GM18909 (cell line): ENCODE measurements around the gene NCOR1.
A peak's percentile ranks its signal among the peaks of the same experiment; 100 is the strongest.
"Not testable (repeated sequence)": the region's sequence is repeated elsewhere in the genome, so short reads cannot be mapped to it uniquely, and the experiment has no call there.

Source experiments
- ATAC-seq: cut with Tn5 transposase; IDR thresholded peaks from one replicate; pipeline ENCODE4 v1.9.1; 2021; ENCODE audit warnings: mild to moderate bottlenecking; ENCODE audit not compliant: unreplicated experiment, poor library complexity

The NCOR1 gene

GRCh38 chr17:16215273-16215964, at the start of gene NCOR1:
NCOR1 (minus strand) TSS chr17:16215534; CDS start chr17:16194569, 20,965 bp downstream.
- peak; percentile 79 for ATAC-seq

GRCh38 chr17:16262201-16262600, 46.9 kb upstream of the NCOR1 start:
- ATAC-seq: no peak

GRCh38 chr17:16261049-16261448, 45.7 kb upstream of the NCOR1 start:
- no peak for ATAC-seq

- ATAC-seq: no peak
Observed at GRCh38 chr17:16259926-16260325, 44.6 kb upstream of the NCOR1 start.

GRCh38 chr17:16258901-16259300, 43.6 kb upstream of the NCOR1 start:
- no peak for ATAC-seq

- ATAC-seq: no peak
Observed at GRCh38 chr17:16255481-16255921, 40.2 kb upstream of the NCOR1 start.

- no peak for ATAC-seq
Observed at GRCh38 chr17:16254773-16255400, 39.6 kb upstream of the NCOR1 start.

- ATAC-seq: no peak
Observed at GRCh38 chr17:16251556-16251955, 36.2 kb upstream of the NCOR1 start.

- ATAC-seq: no peak
Observed at GRCh38 chr17:16251043-16251442, 35.7 kb upstream of the NCOR1 start.

GRCh38 chr17:16250635-16251034, 35.3 kb upstream of the NCOR1 start:
- ATAC-seq: no peak

GRCh38 chr17:16247586-16247984, 32.3 kb upstream of the NCOR1 start:
- no peak for ATAC-seq

- no peak for ATAC-seq
Observed at GRCh38 chr17:16243801-16244567, 28.6 kb upstream of the NCOR1 start.

GRCh38 chr17:16243385-16243784, 28.1 kb upstream of the NCOR1 start:
- ATAC-seq: no peak

- ATAC-seq: no peak
Observed at GRCh38 chr17:16241906-16242399, 26.6 kb upstream of the NCOR1 start.

GRCh38 chr17:16239931-16240330, 24.6 kb upstream of the NCOR1 start:
- ATAC-seq: no peak

- no peak for ATAC-seq
Observed at GRCh38 chr17:16232391-16232790, 17.1 kb upstream of the NCOR1 start.

- ATAC-seq: not testable (repeated sequence)
Observed at GRCh38 chr17:16229912-16230561, 14.7 kb upstream of the NCOR1 start.

- no peak for ATAC-seq
Observed at GRCh38 chr17:16222406-16222805, 7.1 kb upstream of the NCOR1 start.

GRCh38 chr17:16217002-16217635, 1.8 kb upstream of the NCOR1 start, which contains the start of gene PIGL:
PIGL (plus strand) TSS chr17:16217210; CDS start chr17:16217227, 17 bp downstream.
- ATAC-seq: peak; percentile 40
